Measurements from ENCODE around the gene VMO1.
"Not testable (repeated sequence)": the region's sequence is repeated elsewhere in the genome, so short reads cannot be mapped to it uniquely, and the experiment has no call there.

The VMO1 gene

GRCh38 chr17:4786106-4786511 lies at the start of gene VMO1:
Gene VMO1 (minus strand): TSS chr17:4786364. CDS start chr17:4786352, 12 bp downstream.
- peak; percentile 16 for DNase-seq

GRCh38 chr17:4834681-4835020 lies 48.5 kb upstream of the VMO1 start:
- no peak for DNase-seq

- peak; percentile 7 for DNase-seq
Measured at GRCh38 chr17:4833941-4834680, 47.9 kb upstream of the VMO1 start.

- DNase-seq: peak; percentile 96
Measured at GRCh38 chr17:4833178-4833940, 47.2 kb upstream of the VMO1 start, which contains the start of gene MINK1. Gene MINK1 (plus strand): TSS chr17:4833340. CDS start chr17:4833584, 244 bp downstream.

GRCh38 chr17:4832829-4833177 lies 46.6 kb upstream of the VMO1 start:
- not testable (repeated sequence) for DNase-seq

- no peak for DNase-seq
Measured at GRCh38 chr17:4827399-4827798, 41.2 kb upstream of the VMO1 start.

- no peak for DNase-seq
Measured at GRCh38 chr17:4823373-4824089, 37.4 kb upstream of the VMO1 start.

GRCh38 chr17:4822835-4823234 lies 36.7 kb upstream of the VMO1 start:
- DNase-seq: no peak

- DNase-seq: no peak
Measured at GRCh38 chr17:4818276-4818675, 32.1 kb upstream of the VMO1 start.

GRCh38 chr17:4816826-4817225 lies 30.7 kb upstream of the VMO1 start:
- no peak for DNase-seq

GRCh38 chr17:4815043-4815675 lies 29.0 kb upstream of the VMO1 start:
- DNase-seq: no peak

- DNase-seq: no peak
Measured at GRCh38 chr17:4812690-4813089, 26.5 kb upstream of the VMO1 start.

GRCh38 chr17:4811471-4811870 lies 25.3 kb upstream of the VMO1 start:
- no peak for DNase-seq

- no peak for DNase-seq
Measured at GRCh38 chr17:4810696-4811290, 24.6 kb upstream of the VMO1 start.

GRCh38 chr17:4808378-4808767 lies 22.2 kb upstream of the VMO1 start:
- no peak for DNase-seq

- DNase-seq: no peak
Measured at GRCh38 chr17:4807605-4808377, 21.6 kb upstream of the VMO1 start.

GRCh38 chr17:4806777-4807604 lies 20.8 kb upstream of the VMO1 start, which contains the start of gene PLD2:
Gene PLD2 (plus strand): TSS chr17:4807152. CDS start chr17:4807773, 621 bp downstream.
- DNase-seq: peak; percentile 92

- peak; percentile 33 for DNase-seq
Measured at GRCh38 chr17:4806456-4806776, 20.3 kb upstream of the VMO1 start.

- no peak for DNase-seq
Measured at GRCh38 chr17:4802228-4802627, 16.1 kb upstream of the VMO1 start, which contains the start of gene C17orf114. Gene C17orf114 (minus strand): TSS chr17:4802328.

GRCh38 chr17:4800462-4801196 lies 14.5 kb upstream of the VMO1 start:
- no peak for DNase-seq
